H1 (cell line): ENCODE results near the gene CDV3. TPM values are rescaled to one million over a fixed set of nuclear protein-coding genes. Genes with fewer than 3 reads are reported as not detected.

Experiments
- CTCF ChIA-PET: fragments of 300-600 bp; sonication (Branson Sonifier 250); formaldehyde crosslinking; loops from one replicate; lab custom pipeline; 2021; ENCODE audit not compliant: partially characterized antibody; lab: Charles Lee
- POLR2A ChIA-PET: fragments of 300-600 bp; sonication (Branson Sonifier 250); formaldehyde crosslinking; loops from one replicate; lab custom pipeline; 2021; ENCODE audit warnings: inconsistent platforms; ENCODE audit not compliant: partially characterized antibody; lab: Charles Lee
- DNase-seq, 2 experiments: peaks; one replicate each; pipeline versions ENCODE4 v3.0.0 to v3.0.0-alpha.2; 2010 to 2022; ENCODE audit warnings: low spot score in 2 of 2, low read depth in 1 of 2, mixed read lengths in 1 of 2
- FAIRE-seq: peaks from 2 replicates; lab custom pipeline; 2011; peaks lifted over from hg19 to GRCh38; lab: Jason Lieb, UNC
- H2AFZ ChIP-seq: 2 replicates; pipeline ENCODE4 v1.8.1; 2012; ENCODE audit warnings: low read length, inconsistent platforms
- H2AK5ac ChIP-seq: 2 replicates; pipeline ENCODE4 v1.6.1; 2013; ENCODE audit warnings: low read depth, low read length
- H2BK120ac ChIP-seq: replicated peaks from 2 replicates; pipeline ENCODE3; 2013; ENCODE audit warnings: low read depth, low read length, inconsistent platforms
- H2BK12ac ChIP-seq: 2 replicates; pipeline ENCODE4 v1.6.1; 2013; ENCODE audit warnings: low read depth, low read length
- H2BK15ac ChIP-seq: 2 replicates; pipeline ENCODE4 v1.6.1; 2013; ENCODE audit warnings: low read length
- H2BK20ac ChIP-seq: 2 replicates; pipeline ENCODE4 v1.6.1; 2013; ENCODE audit warnings: low read length
- H2BK5ac ChIP-seq: 2 replicates; pipeline ENCODE4 v1.6.1; 2013; ENCODE audit warnings: low read depth, low read length
- H3K14ac ChIP-seq: 2 replicates; pipeline ENCODE4 v1.6.1; 2013; ENCODE audit warnings: inconsistent platforms; ENCODE audit not compliant: insufficient read length
- H3K18ac ChIP-seq: 2 replicates; pipeline ENCODE4 v1.6.1; 2013; ENCODE audit warnings: low read length; ENCODE audit errors: extremely low read depth
- H3K23ac ChIP-seq: 2 replicates; pipeline ENCODE4 v1.6.1; 2013; ENCODE audit warnings: inconsistent platforms; ENCODE audit not compliant: insufficient read length
- H3K23me2 ChIP-seq: 2 replicates; pipeline ENCODE4 v1.6.1; 2013; ENCODE audit warnings: low read depth, low read length
- H3K27ac ChIP-seq: 2 replicates; pipeline ENCODE4 v1.6.1; 2011; ENCODE audit warnings: low read depth, low read length, inconsistent platforms
- H3K27me3 ChIP-seq, 4 experiments: replicated peaks in 1 of 4; 1 replicate in 1 of 4; 2 replicates in 3 of 4; pipeline versions ENCODE4 v1.6.1 to v1.8.1; 2011 to 2013; ENCODE audit warnings: low read length in 3 of 4, mild to moderate bottlenecking in 3 of 4, inconsistent platforms in 2 of 4, mixed read lengths in 2 of 4, moderate library complexity in 1 of 4; ENCODE audit not compliant: control insufficient read depth in 3 of 4, insufficient read depth in 3 of 4; ENCODE audit errors: extremely low read depth in 1 of 4
- H3K36me3 ChIP-seq, 4 experiments: 2 replicates each; pipeline versions ENCODE4 v1.6.1 to v1.8.1; 2011 to 2013; ENCODE audit warnings: mild to moderate bottlenecking in 4 of 4, low read length in 3 of 4, moderate library complexity in 2 of 4, control low read depth in 1 of 4, inconsistent platforms in 1 of 4; ENCODE audit not compliant: insufficient read depth in 4 of 4, control insufficient read depth in 2 of 4
- H3K4ac ChIP-seq: replicated peaks from 2 replicates; pipeline ENCODE3; 2013; ENCODE audit warnings: low read length, low read depth, mixed read lengths, inconsistent platforms; ENCODE audit not compliant: insufficient read length
- H3K4me1 ChIP-seq, 4 experiments: replicated peaks in 1 of 4; 1 replicate in 1 of 4; 2 replicates in 3 of 4; pipeline versions ENCODE4 v1.6.1 to v1.8.1; 2011 to 2013; ENCODE audit warnings: low read length in 3 of 4, inconsistent platforms in 2 of 4, mixed read lengths in 1 of 4; ENCODE audit not compliant: insufficient read depth in 4 of 4, control insufficient read depth in 3 of 4
- H3K4me2 ChIP-seq, 2 experiments: 2 replicates each; pipeline versions ENCODE4 v1.6.1 to v1.8.1; 2011 to 2013; ENCODE audit warnings: low read depth in 2 of 2, low read length in 2 of 2, control low read depth in 1 of 2, inconsistent platforms in 1 of 2, mild to moderate bottlenecking in 1 of 2; ENCODE audit not compliant: insufficient read depth in 1 of 2
- H3K4me3 ChIP-seq, 4 experiments: fragments of 200-600, 300-600 bp in 1 of 4; sonication (generic), shearing (Covaris generic), sonication (Bioruptor Twin) in 1 of 4; 2 replicates each; pipeline versions ENCODE4 v1.5.1 to v1.8.1; 2011 to 2016; ENCODE audit warnings: low read length in 4 of 4, low read depth in 3 of 4, control low read depth in 2 of 4, inconsistent platforms in 2 of 4, mild to moderate bottlenecking in 2 of 4, mixed read lengths in 1 of 4, moderate library complexity in 1 of 4; ENCODE audit not compliant: insufficient read depth in 2 of 4; ENCODE audit errors: extremely low read depth in 1 of 4
- H3K56ac ChIP-seq: replicated peaks from 2 replicates; pipeline ENCODE3; 2013; ENCODE audit warnings: low read depth, mild to moderate bottlenecking, mixed read lengths, low read length, inconsistent platforms; ENCODE audit not compliant: insufficient read length
- H3K79me1 ChIP-seq: 2 replicates; pipeline ENCODE4 v1.6.1; 2013; ENCODE audit warnings: low read depth, low read length, control low read depth
- H3K79me2 ChIP-seq, 2 experiments: 2 replicates each; pipeline versions ENCODE4 v1.6.1 to v1.8.1; 2012 to 2013; ENCODE audit warnings: low read length in 2 of 2, mild to moderate bottlenecking in 2 of 2, inconsistent platforms in 1 of 2; ENCODE audit not compliant: insufficient read depth in 2 of 2, control insufficient read depth in 1 of 2
- H3K9ac ChIP-seq, 4 experiments: replicated peaks in 1 of 4; 1 replicate in 1 of 4; 2 replicates in 3 of 4; pipeline versions ENCODE4 v1.6.1 to v1.8.1; 2011 to 2013; ENCODE audit warnings: low read depth in 3 of 4, low read length in 3 of 4, control low read depth in 2 of 4, mild to moderate bottlenecking in 2 of 4, moderate library complexity in 2 of 4, inconsistent platforms in 1 of 4; ENCODE audit errors: extremely low read depth in 1 of 4
- H3K9me3 ChIP-seq, 2 experiments: 2 replicates each; pipeline versions ENCODE4 v1.6.1 to v1.8.1; 2012 to 2013; ENCODE audit warnings: mild to moderate bottlenecking in 2 of 2, moderate library complexity in 2 of 2, control low read depth in 1 of 2, inconsistent platforms in 1 of 2, low read depth in 1 of 2, low read length in 1 of 2, mixed read lengths in 1 of 2; ENCODE audit not compliant: insufficient read depth in 2 of 2
- H4K20me1 ChIP-seq, 2 experiments: replicated peaks in 1 of 2; 2 replicates each; pipeline versions ENCODE3 to v1.8.1; 2011 to 2013; ENCODE audit warnings: inconsistent platforms in 2 of 2, low read length in 2 of 2, mild to moderate bottlenecking in 1 of 2; ENCODE audit not compliant: insufficient read depth in 2 of 2, control insufficient read depth in 1 of 2
- H4K5ac ChIP-seq: 2 replicates; pipeline ENCODE4 v1.6.1; 2013; ENCODE audit warnings: low read length, low read depth, mixed read lengths, inconsistent platforms; ENCODE audit not compliant: insufficient read length
- H4K8ac ChIP-seq: 2 replicates; pipeline ENCODE4 v1.8.0; 2013; ENCODE audit warnings: mild to moderate bottlenecking, moderate library complexity, low read length, inconsistent platforms; ENCODE audit not compliant: insufficient read depth; ENCODE audit errors: extremely low read depth
- H4K91ac ChIP-seq: replicated peaks from 2 replicates; pipeline ENCODE3; 2013; ENCODE audit warnings: low read length, mixed read lengths, inconsistent platforms; ENCODE audit not compliant: insufficient read length
- BRCA1 ChIP-seq: IDR thresholded peaks from 2 replicates; pipeline ENCODE4 v1.6.1; 2012; ENCODE audit warnings: low read depth, low read length, improper control_type of control experiment
- CBX5 ChIP-seq: fragments of 300-800, 300-1000 bp; sonication (generic); IDR thresholded peaks from 2 replicates; pipeline ENCODE4 v1.7.1; 2016; ENCODE audit warnings: antibody characterized with exemption, low read length, low read depth
- CHD2 ChIP-seq: IDR thresholded peaks from 2 replicates; pipeline ENCODE4 v1.6.1; 2012; ENCODE audit warnings: low read length, improper control_type of control experiment
- CREB1 ChIP-seq: IDR thresholded peaks from 2 replicates; pipeline ENCODE4 v1.6.1; 2012; ENCODE audit warnings: inconsistent platforms
- EP300 ChIP-seq, 2 experiments: IDR thresholded peaks; 1 replicate in 1 of 2; 2 replicates in 1 of 2; pipeline ENCODE4 v1.6.1; 2011 to 2012; ENCODE audit warnings: low read depth in 2 of 2, low read length in 2 of 2, mild to moderate bottlenecking in 2 of 2, borderline replicate concordance in 1 of 2, inconsistent platforms in 1 of 2, moderate library complexity in 1 of 2
- FOSL1 ChIP-seq: IDR thresholded peaks from 2 replicates; pipeline ENCODE4 v1.6.1; 2011; ENCODE audit warnings: mild to moderate bottlenecking, low read depth, low read length, moderate library complexity; ENCODE audit not compliant: insufficient read depth
- HDAC6 ChIP-seq: IDR thresholded peaks from one replicate; pipeline ENCODE4 v1.7.1; 2012; ENCODE audit warnings: low read depth, mild to moderate bottlenecking, inconsistent platforms, low read length, moderate library complexity
- POLR2AphosphoS5 ChIP-seq: IDR thresholded peaks from 2 replicates; pipeline ENCODE4 v1.6.1; 2011; ENCODE audit warnings: low read depth, low read length
- POU5F1 ChIP-seq: IDR thresholded peaks from 2 replicates; pipeline ENCODE4 v1.6.1; 2011; ENCODE audit warnings: low read depth, mild to moderate bottlenecking, low read length, moderate library complexity
- RFX5 ChIP-seq: IDR thresholded peaks from 2 replicates; pipeline ENCODE4 v1.6.1; 2011; ENCODE audit warnings: low read depth, low read length, improper control_type of control experiment, borderline replicate concordance
- SAP30 ChIP-seq: fragments of 300-600 bp; sonication (generic); IDR thresholded peaks from 2 replicates; pipeline ENCODE4 v1.7.1; 2012; ENCODE audit warnings: low read length, moderate library complexity, mild to moderate bottlenecking, inconsistent platforms; ENCODE audit not compliant: insufficient read depth, insufficient replicate concordance
- SIX5 ChIP-seq: IDR thresholded peaks from 2 replicates; pipeline ENCODE4 v1.6.1; 2011; ENCODE audit warnings: mild to moderate bottlenecking, low read depth, low read length
- SP1 ChIP-seq: IDR thresholded peaks from 2 replicates; pipeline ENCODE4 v1.6.1; 2011; ENCODE audit warnings: low read depth, low read length
- TAF7 ChIP-seq: optimal IDR thresholded peaks from 2 replicates; pipeline ENCODE3; 2011; ENCODE audit warnings: low read depth, mild to moderate bottlenecking, inconsistent platforms, low read length, moderate library complexity, borderline replicate concordance
- TBP ChIP-seq: IDR thresholded peaks from 2 replicates; pipeline ENCODE4 v1.6.1; 2011; ENCODE audit warnings: low read depth, low read length, improper control_type of control experiment
- WGBS, 2 experiments: shearing (Covaris generic) in 1 of 2; methylation state at CpG; one replicate each; pipeline versions ENCODE4 v1.1.6 to v1.1.7; 2013 to 2015; ENCODE audit warnings: low lambda C conversion rate in 2 of 2, mixed read lengths in 2 of 2, inconsistent platforms in 1 of 2, low coverage in 1 of 2, missing lambda C conversion rate in 1 of 2; ENCODE audit not compliant: insufficient replicate concordance in 2 of 2, insufficient coverage in 1 of 2, insufficient read length in 1 of 2; ENCODE audit errors: extremely low coverage in 1 of 2, missing lambda C conversion rate in 1 of 2; 5-methylcytosine and 5-hydroxymethylcytosine counted together
- polyA plus RNA-seq, 7 experiments: library from polyadenylated mRNA; depleted of rRNA in 3 of 7; stranded (reverse) in 5 of 7; unstranded in 2 of 7; fragments of >200 nt in 5 of 7; fragments of 200-250 nt in 2 of 7; gene quantifications; 1 replicate in 5 of 7; 2 replicates in 1 of 7; 4 replicates in 1 of 7; pipeline versions ENCODE4 v1.2.1 to v1.2.3, GENCODE V29; 2011 to 2013; ENCODE audit warnings: missing spikeins in 2 of 7, mixed read lengths in 2 of 7
- total RNA-seq: library from RNA; stranded (reverse); fragmentation: NEBNext Ultra II Directional; extraction: Animal tissue kit (Norgen Biotek cat#: 25700); gene quantifications from 2 replicates; pipeline ENCODE4 v1.2.1, GENCODE V29; 2021

The CDV3 gene
- total and polyA plus RNA-seq, 2 of the 8 experiments (the other 6 are each of a cell fraction or from before 2014, with no cell fraction given), result 29.4 to 163 TPM

DNA sequence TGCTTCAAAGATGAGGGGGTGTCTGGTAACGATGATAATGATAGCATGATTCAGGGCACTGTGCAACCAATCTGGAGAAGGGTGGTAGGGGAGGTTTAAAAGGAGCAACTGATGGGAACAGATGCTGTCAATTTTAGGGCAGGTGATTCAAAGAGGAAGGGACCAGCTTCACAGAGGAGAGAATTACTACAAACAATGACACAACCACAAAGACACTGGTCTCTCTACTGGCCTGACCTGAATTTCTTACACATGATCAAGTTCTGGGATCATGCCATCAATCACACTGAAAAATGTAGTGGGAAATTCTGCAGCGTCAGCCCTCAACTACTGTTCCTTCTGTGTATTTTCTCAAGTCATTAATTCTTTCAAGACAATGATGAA is 2.6 kb upstream of the CDV3 start:
- Histone ChIP-seq H2BK12ac (no peak overlapping the region), H3K9ac (no peak overlapping the region), H2BK15ac (peak overlapping the region; percentile 5; the same call in 1 of the 2 replicates), H3K23ac (no peak overlapping the region), H3K4me2 (no peak overlapping the region), H2AK5ac (no peak overlapping the region), H3K4ac (no peak overlapping the region), H3K23me2 (0 out of 2 replicates have a peak, but pooled peaks cover 5% of the 10 kb centered on the region), H2AFZ (no peak overlapping the region), H3K4me1 (peaks cover 0 to 5% (median under 1%) of the 10 kb centered on the region in 4 experiments; a peak in 2 of 7 replicates), H3K79me2 (peaks cover 12 to 17% of the 10 kb centered on the region in 2 experiments), H3K14ac (no peak overlapping the region), H3K56ac (no peak overlapping the region), H3K36me3 (peaks cover 2 to 10% (median 5%) of the 10 kb centered on the region in 4 experiments; a peak in 5 of 8 replicates), H3K4me3 (no peak overlapping the region), H2BK120ac (no peak overlapping the region), H4K8ac (no peak overlapping the region), H4K20me1 (peaks cover 0 to 4% of the 10 kb centered on the region in 2 experiments), H4K91ac (no peak overlapping the region), H3K27me3 (no peaks in the 10 kb centered on the region), H4K5ac (no peak overlapping the region), H3K18ac (no peak overlapping the region), H3K79me1 (no peaks in the 10 kb centered on the region), H3K9me3 (no peaks in the 10 kb centered on the region), H3K27ac (no peak overlapping the region), H2BK20ac (no peak overlapping the region), H2BK5ac (no peak overlapping the region)
- CTCF ChIA-PET, result interaction anchor here (0.6 to 1.7 kb wide), 4 partner anchors 76 to 324 kb away, joined by 3 to 7 read pairs (median 4); no protein-coding TSS in a partner anchor
- POLR2A ChIA-PET, result interaction anchor here (1.2 kb wide), 1 partner anchor 13 kb away, joined by 5 read pairs; no protein-coding TSS in a partner anchor
- WGBS, 2 experiments, result 82% methylated on average over 2 of the region's 2 CpGs; no CpG with 5 or more reads in 1 of the 2 experiments
- DNase-seq (no peak), FAIRE-seq (no peak)
- TF ChIP-seq FOSL1, result no peak
- TF ChIP-seq TAF7, result no peak
- TF ChIP-seq POLR2AphosphoS5, result no peak
- TF ChIP-seq EP300 (IDR thresholded peaks at IDR 0.05; ENCODE audit: borderline replicate concordance in 1 of 2, low read depth in 2 of 2, low read length in 2 of 2), result no peak
- TF ChIP-seq POU5F1, result no peak
- TF ChIP-seq CHD2, result no peak
- TF ChIP-seq CBX5, result no peak
- TF ChIP-seq RFX5, result no peak
- TF ChIP-seq TBP, result no peak
- TF ChIP-seq SAP30, result no peak
- no peak for TF ChIP-seq HDAC6
- TF ChIP-seq CREB1, result no peak
- no peak for TF ChIP-seq BRCA1
- TF ChIP-seq SP1, result no peak
- TF ChIP-seq SIX5, result no peak
